Endodermal cell (in vitro differentiated cells): Measurements from ENCODE around the gene EFEMP1. TPM values are rescaled to one million over a fixed set of nuclear protein-coding genes. Genes with fewer than 3 reads are reported as not detected.

Source experiments
- DNase-seq: peaks from one replicate; pipeline ENCODE4 v3.0.0-alpha.2; 2017
- H3K27ac ChIP-seq: 2 replicates; pipeline ENCODE4 v1.5.1; 2013; ENCODE audit warnings: mild to moderate bottlenecking, low read depth, low read length, moderate library complexity
- H3K27me3 ChIP-seq: 2 replicates; pipeline ENCODE4 v1.6.1; 2013; ENCODE audit warnings: mild to moderate bottlenecking, low read length, moderate library complexity; ENCODE audit not compliant: insufficient read depth, control insufficient read depth, poor library complexity, severe bottlenecking
- H3K36me3 ChIP-seq: 2 replicates; pipeline ENCODE4 v1.7.0; 2013; ENCODE audit warnings: mild to moderate bottlenecking, low read length, moderate library complexity; ENCODE audit not compliant: control insufficient read depth, insufficient read depth
- H3K4me1 ChIP-seq: one replicate; pipeline ENCODE4 v1.7.0; 2013; ENCODE audit warnings: low read length; ENCODE audit not compliant: control insufficient read depth, insufficient read depth
- H3K4me3 ChIP-seq: 2 replicates; pipeline ENCODE4 v1.5.1; 2013; ENCODE audit warnings: mild to moderate bottlenecking, low read length, moderate library complexity
- H3K9ac ChIP-seq: 2 replicates; pipeline ENCODE4 v1.6.1; 2013; ENCODE audit warnings: mild to moderate bottlenecking, low read length, moderate library complexity; ENCODE audit not compliant: poor library complexity, severe bottlenecking; ENCODE audit errors: extremely low read depth
- H3K9me3 ChIP-seq: 2 replicates; pipeline ENCODE4 v1.6.1; 2013; ENCODE audit warnings: mild to moderate bottlenecking, low read length, moderate library complexity; ENCODE audit not compliant: control insufficient read depth
- H3K27ac Mint-ChIP-seq: 2 replicates; pipeline ENCODE4 v1.8.0; 2020; ENCODE audit warnings: mixed read lengths
- H3K27me3 Mint-ChIP-seq: 2 replicates; pipeline ENCODE4 v1.8.0; 2021; ENCODE audit warnings: mild to moderate bottlenecking, mixed read lengths; ENCODE audit not compliant: insufficient read depth
- H3K36me3 Mint-ChIP-seq: 2 replicates; pipeline ENCODE4 v1.8.0; 2020; ENCODE audit warnings: low read depth, mixed read lengths
- H3K4me1 Mint-ChIP-seq: 2 replicates; pipeline ENCODE4 v1.8.0; 2020; ENCODE audit warnings: mixed read lengths
- H3K4me3 Mint-ChIP-seq: 2 replicates; pipeline ENCODE4 v1.8.0; 2020; ENCODE audit warnings: mild to moderate bottlenecking, moderate library complexity, mixed read lengths
- H3K9me3 Mint-ChIP-seq: 2 replicates; pipeline ENCODE4 v1.8.0; 2020; ENCODE audit warnings: mild to moderate bottlenecking, mixed read lengths
- WGBS, 2 experiments: methylation state at CpG; one replicate each; pipeline versions ENCODE4 v1.1.5 to v1.1.7; 2013; ENCODE audit warnings: missing lambda C conversion rate in 2 of 2, mixed read lengths in 1 of 2; ENCODE audit not compliant: insufficient coverage in 1 of 2, insufficient read length in 1 of 2; 5-methylcytosine and 5-hydroxymethylcytosine counted together
- total RNA-seq, 2 donors: library from RNA; stranded (reverse); fragmentation: NEBNext Ultra II Directional in 1 of 2; extraction: Animal tissue kit (Norgen Biotek cat#: 25700) in 1 of 2; gene quantifications; 2 replicates in 1 of 2; 3 replicates in 1 of 2; pipeline ENCODE4 v1.2.1, GENCODE V29; 2021
- TF ChIP-seq, protein P1 (sequence below): fragments of 200-600 bp; sonication (generic); conservative IDR thresholded peaks from 2 replicates; pipeline ENCODE4 v1.5.0; 2021; ENCODE audit warnings: antibody characterized with exemption, mild to moderate bottlenecking

The EFEMP1 gene
- total RNA-seq, 2 donors from 2014 or later, result 2.6 to 3.3 TPM

DNA sequence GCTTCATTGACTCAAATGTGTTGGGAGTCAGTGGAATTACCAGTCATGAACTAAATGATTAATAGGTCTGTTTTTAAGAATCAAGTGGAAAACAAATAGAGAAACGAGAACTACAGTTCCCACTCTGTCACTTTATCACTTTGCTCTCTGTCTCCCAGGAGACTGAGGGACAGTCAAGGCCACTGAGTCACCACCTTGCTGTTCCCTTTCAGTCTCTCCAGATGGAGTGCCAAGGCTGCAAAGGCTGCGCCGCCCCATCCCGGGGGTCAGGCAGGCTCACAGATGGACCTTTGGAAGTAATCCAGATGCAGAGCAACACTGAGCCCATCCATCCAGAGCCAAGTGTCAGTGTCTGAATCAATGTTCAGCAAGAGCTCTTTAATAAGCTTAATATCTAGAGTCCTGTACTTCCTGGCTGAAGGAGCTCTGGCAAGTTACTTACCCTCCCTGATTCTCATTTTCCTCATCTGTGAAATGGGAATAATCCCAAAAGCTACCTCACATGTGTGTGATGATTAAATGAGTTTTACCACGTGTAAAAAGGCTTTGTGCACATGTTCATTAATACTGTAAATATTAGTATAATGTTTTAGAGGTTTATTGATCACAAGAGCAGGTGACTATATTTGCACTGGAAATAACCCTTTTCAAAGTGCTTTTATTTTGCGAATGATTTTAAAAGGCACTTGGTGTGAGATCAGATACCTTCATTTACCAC lies 43.0 kb upstream of the EFEMP1 start:
- Mint-ChIP-seq H3K27me3 (peaks cover 51% of the 10 kb centered on the region), H3K36me3 (no peaks in the 10 kb centered on the region), H3K27ac (no peak overlapping the region), H3K4me3 (no peak overlapping the region), H3K4me1 (peaks cover 22% of the 10 kb centered on the region), H3K9me3 (peaks cover 1% of the 10 kb centered on the region)
- 80 to 84% methylated on average over 1 to 6 of the region's 6 CpGs for WGBS, 2 experiments
- no peak overlapping the region for H3K4me3 ChIP-seq
- H3K9me3 ChIP-seq, result no peaks in the 10 kb centered on the region
- H3K27ac ChIP-seq, result no peak overlapping the region
- TF ChIP-seq, protein P1, sequence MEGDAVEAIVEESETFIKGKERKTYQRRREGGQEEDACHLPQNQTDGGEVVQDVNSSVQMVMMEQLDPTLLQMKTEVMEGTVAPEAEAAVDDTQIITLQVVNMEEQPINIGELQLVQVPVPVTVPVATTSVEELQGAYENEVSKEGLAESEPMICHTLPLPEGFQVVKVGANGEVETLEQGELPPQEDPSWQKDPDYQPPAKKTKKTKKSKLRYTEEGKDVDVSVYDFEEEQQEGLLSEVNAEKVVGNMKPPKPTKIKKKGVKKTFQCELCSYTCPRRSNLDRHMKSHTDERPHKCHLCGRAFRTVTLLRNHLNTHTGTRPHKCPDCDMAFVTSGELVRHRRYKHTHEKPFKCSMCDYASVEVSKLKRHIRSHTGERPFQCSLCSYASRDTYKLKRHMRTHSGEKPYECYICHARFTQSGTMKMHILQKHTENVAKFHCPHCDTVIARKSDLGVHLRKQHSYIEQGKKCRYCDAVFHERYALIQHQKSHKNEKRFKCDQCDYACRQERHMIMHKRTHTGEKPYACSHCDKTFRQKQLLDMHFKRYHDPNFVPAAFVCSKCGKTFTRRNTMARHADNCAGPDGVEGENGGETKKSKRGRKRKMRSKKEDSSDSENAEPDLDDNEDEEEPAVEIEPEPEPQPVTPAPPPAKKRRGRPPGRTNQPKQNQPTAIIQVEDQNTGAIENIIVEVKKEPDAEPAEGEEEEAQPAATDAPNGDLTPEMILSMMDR, result no peak
- no peaks in the 10 kb centered on the region for H3K36me3 ChIP-seq
- H3K4me1 ChIP-seq, result no peaks in the 10 kb centered on the region
- peaks cover 71% of the 10 kb centered on the region for H3K27me3 ChIP-seq
- H3K9ac ChIP-seq, result no peak overlapping the region
- no peak for DNase-seq

DNA sequence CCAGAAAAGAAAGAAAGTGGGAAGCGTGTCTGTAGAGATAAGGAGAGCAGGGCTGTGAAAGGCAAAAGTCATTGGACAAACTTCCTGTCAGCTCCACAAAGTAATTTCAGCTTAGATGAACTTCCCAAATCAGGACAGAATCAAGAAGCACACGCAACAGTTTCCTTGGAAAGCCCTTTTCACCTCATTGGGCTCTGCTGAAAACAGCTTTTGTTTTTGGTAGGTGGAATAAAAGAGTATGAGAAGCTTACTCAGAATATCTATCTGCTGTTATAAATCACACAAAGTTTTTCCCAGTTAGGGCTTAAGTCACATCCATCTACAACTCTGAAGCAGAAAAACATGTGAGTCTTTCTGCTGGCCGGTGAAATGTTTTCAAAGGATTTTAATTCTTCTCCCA lies 42.4 kb upstream of the EFEMP1 start:
- Mint-ChIP-seq H3K36me3 (no peaks in the 10 kb centered on the region), H3K4me1 (peaks cover 22% of the 10 kb centered on the region), H3K4me3 (no peak overlapping the region), H3K9me3 (peaks cover 1% of the 10 kb centered on the region), H3K27me3 (peaks cover 45% of the 10 kb centered on the region), H3K27ac (peak overlapping the region; percentile 22)
- Histone ChIP-seq H3K9ac (no peak overlapping the region), H3K9me3 (no peaks in the 10 kb centered on the region), H3K27me3 (peaks cover 65% of the 10 kb centered on the region), H3K36me3 (no peaks in the 10 kb centered on the region), H3K27ac (no peak overlapping the region), H3K4me1 (no peaks in the 10 kb centered on the region), H3K4me3 (no peak overlapping the region)
- 85 to 94% methylated on average over 2 to 3 of the region's 3 CpGs for whole genome bisulfite sequencing, 2 experiments
- TF ChIP-seq, protein P1, result no peak
- no peak for DNase-seq

DNA sequence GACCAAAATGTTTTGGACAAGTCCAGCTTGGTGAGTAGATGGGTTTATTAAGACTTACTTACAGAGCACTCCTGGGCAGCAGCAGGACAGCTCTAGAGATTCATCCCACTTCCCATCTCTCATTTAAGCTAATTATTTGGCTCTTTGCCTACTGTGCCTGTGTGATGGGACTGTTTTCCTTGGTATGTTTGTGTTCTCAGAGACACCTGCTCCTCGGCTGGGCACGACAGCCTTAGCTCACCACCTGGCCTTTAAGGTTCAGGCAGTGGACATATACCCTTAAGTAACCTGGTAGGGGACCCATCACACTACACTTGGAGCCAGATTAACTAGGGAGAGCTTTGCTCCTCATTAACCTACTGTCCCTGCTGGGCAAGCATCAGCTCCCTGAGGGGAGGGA lies 41.7 kb upstream of the EFEMP1 start:
- no peaks in the 10 kb centered on the region for H3K36me3 ChIP-seq
- TF ChIP-seq, protein P1, result no peak
- no peaks in the 10 kb centered on the region for H3K36me3 Mint-ChIP-seq
- no peak overlapping the region for H3K4me3 Mint-ChIP-seq
- H3K4me1 ChIP-seq, result no peaks in the 10 kb centered on the region
- H3K9ac ChIP-seq, result no peak overlapping the region
- no peak overlapping the region for H3K27ac Mint-ChIP-seq
- H3K4me1 Mint-ChIP-seq, result peaks cover 22% of the 10 kb centered on the region
- H3K9me3 Mint-ChIP-seq, result peaks cover 1% of the 10 kb centered on the region
- no peak overlapping the region for H3K4me3 ChIP-seq
- H3K27me3 ChIP-seq, result peaks cover 58% of the 10 kb centered on the region
- no peak overlapping the region for H3K27ac ChIP-seq
- DNase-seq, result no peak
- no peaks in the 10 kb centered on the region for H3K9me3 ChIP-seq
- whole genome bisulfite sequencing, 2 experiments, result 94% methylated on average over 2 of the region's 2 CpGs; no CpG with 5 or more reads in 1 of the 2 experiments
- H3K27me3 Mint-ChIP-seq, result peaks cover 38% of the 10 kb centered on the region
